Pulmonary artery endothelial cell (primary cell): Measurements from ENCODE around the gene CDK8. TPM values are rescaled to one million over a fixed set of nuclear protein-coding genes. Genes with fewer than 3 reads are reported as not detected.

Source experiments
- DNase-seq: peaks from one replicate; pipeline ENCODE4 v3.0.0-alpha.2; 2011; ENCODE audit warnings: low read depth, low spot score
- total RNA-seq: library from RNA; depleted of rRNA; stranded (reverse); fragments of >200 nt; gene quantifications from 2 replicates; pipeline ENCODE4 v1.2.3, GENCODE V29; 2014

The CDK8 gene
- total RNA-seq, 1 donor from 2014 or later, result 14.4 TPM

GRCh38 chr13:26441476-26441875 is 187.5 kb downstream of the CDK8 start:
- DNase-seq, result no peak

- DNase-seq, result no peak
Observed at GRCh38 chr13:26442541-26442940, 188.6 kb downstream of the CDK8 start.

DNA sequence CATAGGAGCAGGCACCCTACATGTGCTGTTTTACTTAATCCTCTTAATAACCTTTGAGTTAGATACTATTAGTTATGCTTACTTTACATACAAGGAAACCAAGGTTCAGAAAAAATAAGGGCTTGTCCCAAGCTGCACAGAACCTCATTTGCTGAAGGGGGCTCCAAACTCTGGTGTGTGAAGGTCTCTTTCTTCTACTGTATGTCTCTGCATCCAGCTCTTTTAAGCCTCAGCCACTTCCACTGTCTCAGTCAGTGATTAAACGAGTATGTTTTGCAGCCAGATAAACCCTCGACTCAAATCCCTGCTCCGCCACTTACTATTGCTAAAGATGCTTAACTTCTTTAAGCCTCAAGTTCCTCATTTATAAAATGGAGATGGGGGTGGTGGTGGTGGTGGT is 191.2 kb downstream of the CDK8 start:
- DNase-seq, result no peak

GRCh38 chr13:26446751-26447150 is 192.8 kb downstream of the CDK8 start:
- no peak for DNase-seq

DNA sequence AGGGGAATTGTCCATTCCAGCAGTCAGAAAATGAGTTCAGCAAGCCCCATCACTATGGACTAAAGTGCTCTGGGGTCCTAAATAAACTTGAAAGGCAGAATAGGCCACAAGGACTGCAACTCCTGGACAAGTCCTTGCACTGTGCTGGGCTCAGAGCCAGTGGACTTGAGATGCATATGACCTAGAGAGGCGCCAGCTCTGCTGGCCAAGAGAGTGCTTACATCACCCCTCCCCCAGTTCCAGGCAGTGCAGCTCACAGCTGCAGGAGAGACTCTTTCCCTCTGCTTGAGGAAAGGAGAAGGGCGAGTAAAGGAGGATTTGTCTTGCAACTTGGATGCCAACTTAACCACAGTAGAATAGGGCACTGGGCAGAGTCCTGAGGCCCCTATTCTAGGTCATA is 194.1 kb downstream of the CDK8 start:
- no peak for DNase-seq

DNA sequence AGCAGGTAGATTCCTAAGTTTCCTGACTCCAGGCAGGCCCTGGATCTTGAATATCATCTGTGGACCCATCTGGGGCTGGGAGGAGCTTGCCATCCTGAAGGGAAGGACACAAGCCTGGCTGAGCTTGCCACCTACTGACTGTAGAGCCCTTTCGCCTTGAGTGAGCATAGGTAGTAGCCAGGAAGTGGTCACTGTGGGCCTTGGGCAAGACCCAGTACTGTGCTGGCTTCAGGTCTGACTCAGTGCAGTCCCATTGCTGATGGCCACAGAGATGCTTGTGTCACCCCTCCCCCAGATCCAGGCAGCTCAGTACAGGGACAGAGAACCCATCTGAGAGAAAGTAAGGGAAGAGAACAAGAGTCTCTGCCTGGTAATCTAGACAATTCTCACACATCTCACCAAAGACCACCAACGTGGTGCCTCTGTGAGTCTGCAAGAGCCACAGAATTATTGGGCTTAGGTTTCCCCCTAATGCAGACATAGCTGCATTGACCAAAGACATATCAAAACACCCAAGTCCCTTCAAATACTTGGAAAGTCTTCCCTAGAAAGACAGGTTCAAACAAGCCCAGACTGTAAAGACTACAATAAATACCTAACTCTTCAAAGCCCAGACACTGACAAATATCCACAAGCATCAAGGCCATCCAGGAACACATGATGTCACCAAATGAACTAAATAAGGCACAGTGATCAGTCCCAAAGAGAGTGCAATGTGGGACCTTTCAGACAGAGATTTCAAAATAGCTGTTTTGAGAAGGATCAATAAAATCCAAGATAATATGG is 195.3 kb downstream of the CDK8 start:
- DNase-seq, result no peak

Other genes with a start within 250 kb of the CDK8 start
- 4.3 and 15.1 TPM in 2 replicates for gene SHISA2, start 202.1 kb upstream of the CDK8 start, total RNA-seq
- gene RNF6, start 31.8 kb upstream of the CDK8 start, total RNA-seq, result 47.8 and 56.3 TPM in 2 replicates